GM23338 (cell line): ENCODE results near the gene NLRP9. TPM values are rescaled to one million over a fixed set of nuclear protein-coding genes. Genes with fewer than 3 reads are reported as not detected.

Experiments
- CREB1 ChIP-seq: fragments of 250-450 bp; sonication (Bioruptor Pico); IDR thresholded peaks from 2 replicates; pipeline ENCODE4 v1.5.0; 2020; ENCODE audit warnings: low read depth, mild to moderate bottlenecking, moderate library complexity
- EZH2phosphoT487 ChIP-seq: fragments of 200-600 bp; sonication (generic); IDR thresholded peaks from one replicate; pipeline ENCODE4 v1.8.1; 2018; ENCODE audit warnings: antibody characterized with exemption; ENCODE audit not compliant: unreplicated experiment
- POLR2AphosphoS5 ChIP-seq: IDR thresholded peaks from 2 replicates; pipeline ENCODE4 v1.6.1; 2016; ENCODE audit warnings: antibody characterized with exemption, low read depth
- REST ChIP-seq: IDR thresholded peaks from one replicate; pipeline ENCODE4 v1.6.1; 2018; ENCODE audit warnings: antibody characterized with exemption; ENCODE audit not compliant: unreplicated experiment
- ZNF114 ChIP-seq: fragments of 250-450 bp; sonication (Bioruptor Pico); IDR thresholded peaks from 2 replicates; pipeline ENCODE4 v1.5.0; 2020; ENCODE audit warnings: mild to moderate bottlenecking, moderate library complexity
- ZNF462 ChIP-seq: fragments of 250-450 bp; sonication (Bioruptor Pico); IDR thresholded peaks from 2 replicates; pipeline ENCODE4 v1.5.0; 2020; ENCODE audit warnings: mild to moderate bottlenecking, moderate library complexity
- polyA plus RNA-seq: library from polyadenylated mRNA; unstranded; fragments of >200 nt; fragmentation: Nextera tagmentation; extraction: Ambion mirVana; gene quantifications from 2 replicates; pipeline ENCODE4 v1.2.1, GENCODE V29; 2016
- total RNA-seq: library from RNA; depleted of rRNA; stranded (reverse); fragments of >200 nt; shearing (Covaris generic); gene quantifications from 2 replicates; pipeline ENCODE4 v1.2.3, GENCODE V29; 2014

Gene NLRP9
- total and polyA plus RNA-seq, 2 experiments from 2014 or later, result not detected

GRCh38 chr19:55697069-55697440 is 41.1 kb downstream of the NLRP9 start (continued):
- no peak for TF ChIP-seq ZNF462 (CRISPR knock-in tag)
- TF ChIP-seq POLR2AphosphoS5, result no peak
- TF ChIP-seq CREB1 (CRISPR knock-in tag), result no peak
- no peak for TF ChIP-seq ZNF114 (CRISPR knock-in tag)
- no peak for TF ChIP-seq REST
- TF ChIP-seq EZH2phosphoT487, result no peak
